ENCODE measurements around the gene TNFRSF8. TPM values are rescaled to one million over a fixed set of nuclear protein-coding genes. Genes with fewer than 3 reads are reported as not detected.

The TNFRSF8 gene
- total and polyA plus RNA-seq, 9 of the 15 experiments (the other 6 are each of a cell fraction or from before 2014, with no cell fraction given) = 3.5 to 38.4 (median 17.1) TPM

DNA sequence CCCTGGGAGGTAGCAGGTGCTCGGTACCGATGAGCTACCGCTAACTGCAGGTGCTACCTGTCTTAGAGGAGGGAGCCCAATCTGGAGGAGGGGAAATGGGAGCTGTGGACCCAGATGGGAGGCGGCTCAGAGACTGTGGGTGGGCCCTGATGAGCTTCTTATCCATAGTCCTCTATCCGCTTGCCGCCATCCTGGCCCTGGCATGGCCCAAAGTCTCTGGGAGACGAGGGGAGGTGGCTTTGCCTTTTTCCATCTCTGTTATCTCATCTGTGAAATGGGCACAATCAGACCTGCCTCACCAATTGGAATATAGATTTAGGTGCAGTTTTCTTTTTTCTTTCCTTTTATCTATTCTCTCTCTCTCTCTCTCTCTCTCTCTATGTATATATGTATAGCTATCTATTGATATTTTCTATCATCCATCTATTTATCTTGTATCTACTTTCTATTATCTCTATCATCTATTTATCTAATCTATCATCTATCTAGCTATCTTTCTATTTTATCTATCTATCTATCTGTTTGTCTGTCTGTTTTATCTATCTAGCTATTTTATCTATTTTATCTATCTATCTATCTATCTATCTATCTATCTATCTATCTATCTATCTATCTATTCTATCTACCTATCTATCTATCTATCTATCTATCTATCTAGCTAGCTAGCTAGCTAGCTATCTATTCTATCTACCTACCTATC, 120.1 kb downstream of the TNFRSF8 start (continued):
- TF ChIP-seq CCAR2 (IDR thresholded peaks at IDR 0.05; ENCODE audit: low read depth, low read length) = no peak
- TF ChIP-seq SIRT6 (IDR thresholded peaks at IDR 0.05; ENCODE audit: low read depth, low read length) = no peak
- no peak for TF ChIP-seq ZNF239 (CRISPR knock-in tag; IDR thresholded peaks at IDR 0.05)
- TF ChIP-seq ZNF146 (CRISPR knock-in tag; IDR thresholded peaks at IDR 0.05; ENCODE audit: unreplicated experiment) = no peak
- TF ChIP-seq, protein P1, sequence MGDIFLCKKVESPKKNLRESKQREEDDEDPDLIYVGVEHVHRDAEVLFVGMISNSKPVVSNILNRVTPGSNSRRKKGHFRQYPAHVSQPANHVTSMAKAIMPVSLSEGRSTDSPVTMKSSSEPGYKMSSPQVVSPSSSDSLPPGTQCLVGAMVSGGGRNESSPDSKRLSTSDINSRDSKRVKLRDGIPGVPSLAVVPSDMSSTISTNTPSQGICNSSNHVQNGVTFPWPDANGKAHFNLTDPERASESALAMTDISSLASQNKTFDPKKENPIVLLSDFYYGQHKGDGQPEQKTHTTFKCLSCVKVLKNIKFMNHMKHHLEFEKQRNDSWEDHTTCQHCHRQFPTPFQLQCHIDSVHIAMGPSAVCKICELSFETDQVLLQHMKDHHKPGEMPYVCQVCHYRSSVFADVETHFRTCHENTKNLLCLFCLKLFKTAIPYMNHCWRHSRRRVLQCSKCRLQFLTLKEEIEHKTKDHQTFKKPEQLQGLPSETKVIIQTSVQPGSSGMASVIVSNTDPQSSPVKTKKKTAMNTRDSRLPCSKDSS (IDR thresholded peaks at IDR 0.05; ENCODE audit: low read depth, partially characterized antibody) = no peak
- TF ChIP-seq, protein P2, sequence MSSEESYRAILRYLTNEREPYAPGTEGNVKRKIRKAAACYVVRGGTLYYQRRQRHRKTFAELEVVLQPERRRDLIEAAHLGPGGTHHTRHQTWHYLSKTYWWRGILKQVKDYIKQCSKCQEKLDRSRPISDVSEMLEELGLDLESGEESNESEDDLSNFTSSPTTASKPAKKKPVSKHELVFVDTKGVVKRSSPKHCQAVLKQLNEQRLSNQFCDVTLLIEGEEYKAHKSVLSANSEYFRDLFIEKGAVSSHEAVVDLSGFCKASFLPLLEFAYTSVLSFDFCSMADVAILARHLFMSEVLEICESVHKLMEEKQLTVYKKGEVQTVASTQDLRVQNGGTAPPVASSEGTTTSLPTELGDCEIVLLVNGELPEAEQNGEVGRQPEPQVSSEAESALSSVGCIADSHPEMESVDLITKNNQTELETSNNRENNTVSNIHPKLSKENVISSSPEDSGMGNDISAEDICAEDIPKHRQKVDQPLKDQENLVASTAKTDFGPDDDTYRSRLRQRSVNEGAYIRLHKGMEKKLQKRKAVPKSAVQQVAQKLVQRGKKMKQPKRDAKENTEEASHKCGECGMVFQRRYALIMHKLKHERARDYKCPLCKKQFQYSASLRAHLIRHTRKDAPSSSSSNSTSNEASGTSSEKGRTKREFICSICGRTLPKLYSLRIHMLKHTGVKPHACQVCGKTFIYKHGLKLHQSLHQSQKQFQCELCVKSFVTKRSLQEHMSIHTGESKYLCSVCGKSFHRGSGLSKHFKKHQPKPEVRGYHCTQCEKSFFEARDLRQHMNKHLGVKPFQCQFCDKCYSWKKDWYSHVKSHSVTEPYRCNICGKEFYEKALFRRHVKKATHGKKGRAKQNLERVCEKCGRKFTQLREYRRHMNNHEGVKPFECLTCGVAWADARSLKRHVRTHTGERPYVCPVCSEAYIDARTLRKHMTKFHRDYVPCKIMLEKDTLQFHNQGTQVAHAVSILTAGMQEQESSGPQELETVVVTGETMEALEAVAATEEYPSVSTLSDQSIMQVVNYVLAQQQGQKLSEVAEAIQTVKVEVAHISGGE (CRISPR knock-in tag; IDR thresholded peaks at IDR 0.05) = no peak
- no peak for TF ChIP-seq ZNF583 (CRISPR knock-in tag; IDR thresholded peaks at IDR 0.05)
- no peak for TF ChIP-seq TCF7 (IDR thresholded peaks at IDR 0.05; ENCODE audit: borderline replicate concordance)
- no peak for TF ChIP-seq TAL1 (IDR thresholded peaks at IDR 0.05)
- TF ChIP-seq ATF7 (IDR thresholded peaks at IDR 0.05) = no peak
- TF ChIP-seq ZNF121 (CRISPR knock-in tag; conservative IDR thresholded peaks at IDR 0.05) = no peak
- TF ChIP-seq ELF4 (CRISPR knock-in tag; IDR thresholded peaks at IDR 0.05) = no peak
- no peak for TF ChIP-seq ZNF830 (CRISPR knock-in tag; IDR thresholded peaks at IDR 0.05)
- TF ChIP-seq, protein P3, sequence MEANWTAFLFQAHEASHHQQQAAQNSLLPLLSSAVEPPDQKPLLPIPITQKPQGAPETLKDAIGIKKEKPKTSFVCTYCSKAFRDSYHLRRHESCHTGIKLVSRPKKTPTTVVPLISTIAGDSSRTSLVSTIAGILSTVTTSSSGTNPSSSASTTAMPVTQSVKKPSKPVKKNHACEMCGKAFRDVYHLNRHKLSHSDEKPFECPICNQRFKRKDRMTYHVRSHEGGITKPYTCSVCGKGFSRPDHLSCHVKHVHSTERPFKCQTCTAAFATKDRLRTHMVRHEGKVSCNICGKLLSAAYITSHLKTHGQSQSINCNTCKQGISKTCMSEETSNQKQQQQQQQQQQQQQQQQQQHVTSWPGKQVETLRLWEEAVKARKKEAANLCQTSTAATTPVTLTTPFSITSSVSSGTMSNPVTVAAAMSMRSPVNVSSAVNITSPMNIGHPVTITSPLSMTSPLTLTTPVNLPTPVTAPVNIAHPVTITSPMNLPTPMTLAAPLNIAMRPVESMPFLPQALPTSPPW (CRISPR knock-in tag; IDR thresholded peaks at IDR 0.05) = no peak
- TF ChIP-seq, protein P4, sequence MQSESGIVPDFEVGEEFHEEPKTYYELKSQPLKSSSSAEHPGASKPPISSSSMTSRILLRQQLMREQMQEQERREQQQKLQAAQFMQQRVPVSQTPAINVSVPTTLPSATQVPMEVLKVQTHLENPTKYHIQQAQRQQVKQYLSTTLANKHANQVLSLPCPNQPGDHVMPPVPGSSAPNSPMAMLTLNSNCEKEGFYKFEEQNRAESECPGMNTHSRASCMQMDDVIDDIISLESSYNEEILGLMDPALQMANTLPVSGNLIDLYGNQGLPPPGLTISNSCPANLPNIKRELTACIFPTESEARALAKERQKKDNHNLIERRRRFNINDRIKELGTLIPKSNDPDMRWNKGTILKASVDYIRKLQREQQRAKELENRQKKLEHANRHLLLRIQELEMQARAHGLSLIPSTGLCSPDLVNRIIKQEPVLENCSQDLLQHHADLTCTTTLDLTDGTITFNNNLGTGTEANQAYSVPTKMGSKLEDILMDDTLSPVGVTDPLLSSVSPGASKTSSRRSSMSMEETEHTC (IDR thresholded peaks at IDR 0.05) = no peak
- TF ChIP-seq, protein P5, sequence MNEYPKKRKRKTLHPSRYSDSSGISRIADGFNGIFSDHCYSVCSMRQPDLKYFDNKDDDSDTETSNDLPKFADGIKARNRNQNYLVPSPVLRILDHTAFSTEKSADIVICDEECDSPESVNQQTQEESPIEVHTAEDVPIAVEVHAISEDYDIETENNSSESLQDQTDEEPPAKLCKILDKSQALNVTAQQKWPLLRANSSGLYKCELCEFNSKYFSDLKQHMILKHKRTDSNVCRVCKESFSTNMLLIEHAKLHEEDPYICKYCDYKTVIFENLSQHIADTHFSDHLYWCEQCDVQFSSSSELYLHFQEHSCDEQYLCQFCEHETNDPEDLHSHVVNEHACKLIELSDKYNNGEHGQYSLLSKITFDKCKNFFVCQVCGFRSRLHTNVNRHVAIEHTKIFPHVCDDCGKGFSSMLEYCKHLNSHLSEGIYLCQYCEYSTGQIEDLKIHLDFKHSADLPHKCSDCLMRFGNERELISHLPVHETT (CRISPR knock-in tag; conservative IDR thresholded peaks at IDR 0.05 in 1 of 2, IDR thresholded peaks at IDR 0.05 in 1 of 2) = no peak
- TF ChIP-seq NR2C2 (CRISPR knock-in tag; IDR thresholded peaks at IDR 0.05) = no peak
- TF ChIP-seq NR2C2 (tag; IDR thresholded peaks at IDR 0.05) = no peak
- TF ChIP-seq ADNP (tag; IDR thresholded peaks at IDR 0.05) = peak; percentile 92
